Fibroblast of pulmonary artery (primary cell): ENCODE measurements around the gene BACE1.
"Not testable (repeated sequence)": the region's sequence is repeated elsewhere in the genome, so short reads cannot be mapped to it uniquely, and the experiment has no call there.

Experiments
- DNase-seq: peaks from one replicate; pipeline ENCODE4 v3.0.0-alpha.2; 2010; ENCODE audit warnings: low read depth
- H3K4me3 ChIP-seq: replicated peaks from 2 replicates; pipeline ENCODE4 v1.5.1; 2011; ENCODE audit warnings: low read depth, mild to moderate bottlenecking, control low read depth, low read length, moderate library complexity
- CTCF ChIP-seq: IDR thresholded peaks from 2 replicates; pipeline ENCODE4 v1.5.1; 2011; ENCODE audit warnings: mild to moderate bottlenecking, control low read depth, low read length, inconsistent platforms; ENCODE audit errors: missing control alignments

Gene BACE1

GRCh38 chr11:117335399-117335798, 19.3 kb upstream of the BACE1 start:
- no peak for TF ChIP-seq CTCF
- no peak for DNase-seq
- H3K4me3 ChIP-seq, result no peak overlapping the region

- H3K4me3 ChIP-seq, result no peak overlapping the region
Observed at GRCh38 chr11:117334896-117335295, 18.8 kb upstream of the BACE1 start.

GRCh38 chr11:117333917-117334316, 17.9 kb upstream of the BACE1 start:
- TF ChIP-seq CTCF, result no peak
- H3K4me3 ChIP-seq, result no peak overlapping the region
- DNase-seq, result no peak

More at GRCh38 chr11:117334896-117335295, 18.8 kb upstream of the BACE1 start:
- no peak for DNase-seq
- no peak for TF ChIP-seq CTCF

GRCh38 chr11:117332843-117333242, 16.8 kb upstream of the BACE1 start:
- no peak for TF ChIP-seq CTCF
- H3K4me3 ChIP-seq, result no peak overlapping the region
- no peak for DNase-seq

GRCh38 chr11:117328375-117329010, 12.4 kb upstream of the BACE1 start:
- peak; percentile 51 for DNase-seq
- TF ChIP-seq CTCF, result no peak
- H3K4me3 ChIP-seq, result peak overlapping the region; percentile 84

- no peak for TF ChIP-seq CTCF
- H3K4me3 ChIP-seq, result peak within 1 kb of the TSS; percentile 84
- DNase-seq, result peak; percentile 97
Observed at GRCh38 chr11:117327567-117328374, 11.7 kb upstream of the BACE1 start, which contains the start of gene CEP164. CEP164 (plus strand) TSS chr11:117327854; CDS start chr11:117338587, 10,733 bp downstream.

- H3K4me3 ChIP-seq, result peak overlapping the region; percentile 84
- not testable (repeated sequence) for DNase-seq
Observed at GRCh38 chr11:117327255-117327566, 11.2 kb upstream of the BACE1 start.
